Epithelial cell of esophagus (primary cell): ENCODE data around the gene LMF1.

Experiments
- DNase-seq: peaks from one replicate; pipeline ENCODE4 v3.0.0; 2010; ENCODE audit warnings: low read depth
- H3K4me3 ChIP-seq: 2 replicates; pipeline ENCODE4 v1.5.1; 2011; ENCODE audit warnings: mild to moderate bottlenecking, low read length, control low read depth
- TF ChIP-seq, protein P1 (sequence below): IDR thresholded peaks from 2 replicates; pipeline ENCODE4 v1.5.1; 2011; ENCODE audit warnings: low read depth, mild to moderate bottlenecking, low read length, control low read depth, inconsistent platforms; ENCODE audit not compliant: insufficient read depth; ENCODE audit errors: missing control alignments

Gene LMF1

GRCh38 chr16:897200-897543 is 73.6 kb downstream of the LMF1 start:
- DNase-seq = no peak
- TF ChIP-seq, protein P1, sequence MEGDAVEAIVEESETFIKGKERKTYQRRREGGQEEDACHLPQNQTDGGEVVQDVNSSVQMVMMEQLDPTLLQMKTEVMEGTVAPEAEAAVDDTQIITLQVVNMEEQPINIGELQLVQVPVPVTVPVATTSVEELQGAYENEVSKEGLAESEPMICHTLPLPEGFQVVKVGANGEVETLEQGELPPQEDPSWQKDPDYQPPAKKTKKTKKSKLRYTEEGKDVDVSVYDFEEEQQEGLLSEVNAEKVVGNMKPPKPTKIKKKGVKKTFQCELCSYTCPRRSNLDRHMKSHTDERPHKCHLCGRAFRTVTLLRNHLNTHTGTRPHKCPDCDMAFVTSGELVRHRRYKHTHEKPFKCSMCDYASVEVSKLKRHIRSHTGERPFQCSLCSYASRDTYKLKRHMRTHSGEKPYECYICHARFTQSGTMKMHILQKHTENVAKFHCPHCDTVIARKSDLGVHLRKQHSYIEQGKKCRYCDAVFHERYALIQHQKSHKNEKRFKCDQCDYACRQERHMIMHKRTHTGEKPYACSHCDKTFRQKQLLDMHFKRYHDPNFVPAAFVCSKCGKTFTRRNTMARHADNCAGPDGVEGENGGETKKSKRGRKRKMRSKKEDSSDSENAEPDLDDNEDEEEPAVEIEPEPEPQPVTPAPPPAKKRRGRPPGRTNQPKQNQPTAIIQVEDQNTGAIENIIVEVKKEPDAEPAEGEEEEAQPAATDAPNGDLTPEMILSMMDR = no peak
- no peak overlapping the region for H3K4me3 ChIP-seq

DNA sequence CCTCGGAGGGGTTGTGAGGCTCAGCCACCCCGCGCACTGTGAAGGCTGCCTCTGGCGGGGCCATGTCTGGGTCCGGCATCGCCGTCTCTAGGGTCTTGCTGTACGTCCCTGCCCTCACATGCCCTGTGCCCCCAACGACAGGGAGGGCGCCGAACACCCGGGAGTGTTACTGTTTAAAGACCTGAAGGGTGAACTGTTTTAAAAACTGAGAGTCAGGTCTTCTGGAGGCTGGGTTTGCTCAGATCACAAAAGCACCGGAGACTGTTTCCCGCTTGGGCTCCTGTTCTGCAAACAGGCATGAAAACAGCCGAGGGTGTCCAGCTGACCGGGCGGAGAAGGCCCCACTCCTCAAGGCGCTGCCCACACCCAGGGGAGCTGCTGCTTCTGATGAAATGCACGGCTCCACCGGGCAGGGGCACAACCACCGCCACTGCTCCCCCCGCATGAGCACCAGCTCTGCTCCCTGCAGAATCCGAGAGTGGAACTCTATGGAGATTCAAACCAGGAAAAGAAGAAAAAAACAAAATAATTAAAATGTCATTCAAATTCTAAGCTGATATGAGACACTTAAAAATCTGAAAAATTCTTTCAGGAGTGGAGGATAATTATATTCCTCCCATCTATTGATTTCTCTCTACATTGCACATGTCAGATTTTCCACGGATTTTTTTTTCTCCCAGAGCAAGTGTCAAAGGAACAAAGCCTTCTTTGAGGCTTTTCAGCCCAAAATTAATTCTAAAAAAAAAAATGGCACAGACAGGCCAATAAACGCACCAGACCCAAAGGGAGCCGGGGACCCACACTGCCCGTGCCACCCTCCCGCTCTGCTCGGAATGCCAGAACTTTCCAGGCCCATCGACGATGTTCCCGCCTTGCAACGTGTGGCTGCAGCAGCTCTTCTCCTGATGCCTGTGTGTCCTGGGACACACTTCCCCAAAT is 74.3 kb downstream of the LMF1 start:
- TF ChIP-seq, protein P1 = no peak
- H3K4me3 ChIP-seq = no peak overlapping the region
- no peak for DNase-seq

DNA sequence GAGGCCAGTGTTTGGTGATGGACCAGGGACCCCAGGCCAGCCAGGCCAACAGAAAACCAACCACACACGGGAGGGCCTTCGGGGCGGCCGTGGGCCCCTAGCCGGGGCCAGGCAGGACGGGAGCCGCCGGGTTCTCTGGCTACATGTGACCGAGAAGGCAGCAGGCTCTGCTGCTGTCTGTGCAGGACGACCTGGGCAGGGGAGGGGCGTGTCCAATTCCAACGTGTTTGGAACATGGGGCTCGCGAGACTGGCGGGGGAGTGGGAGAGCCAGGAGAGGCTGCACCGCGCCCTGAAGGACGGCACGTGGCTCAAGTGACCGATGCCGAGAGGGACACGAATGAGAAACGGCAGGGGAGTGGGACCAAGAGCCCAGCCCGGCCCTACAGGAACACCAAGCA is 75.4 kb downstream of the LMF1 start:
- H3K4me3 ChIP-seq = no peak overlapping the region
- TF ChIP-seq, protein P1 = no peak
- DNase-seq = no peak

DNA sequence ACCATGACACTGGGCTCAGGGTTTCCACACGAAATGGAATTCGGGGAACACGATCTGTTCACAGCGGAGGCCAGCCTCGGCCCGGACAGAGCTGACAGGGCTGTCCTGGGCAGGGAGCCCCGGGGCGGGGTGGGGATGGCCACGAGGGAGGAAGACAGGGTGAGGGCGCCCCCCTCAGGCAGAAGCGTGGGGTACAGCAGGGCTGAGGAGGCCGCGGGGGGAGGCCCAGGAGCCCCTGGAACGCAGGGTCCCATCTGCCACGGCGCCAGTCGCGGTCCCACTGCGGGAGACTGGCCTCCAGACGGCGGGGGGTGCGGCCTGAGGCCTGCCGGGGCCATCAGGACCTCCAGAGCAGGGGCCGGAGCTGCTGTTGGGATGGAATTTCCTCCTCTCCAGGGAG is 75.9 kb downstream of the LMF1 start:
- TF ChIP-seq, protein P1 = no peak
- no peak for DNase-seq
- no peak overlapping the region for H3K4me3 ChIP-seq

GRCh38 chr16:894136-894535 is 76.6 kb downstream of the LMF1 start:
- TF ChIP-seq, protein P1 = no peak
- H3K4me3 ChIP-seq = no peak overlapping the region
- DNase-seq = no peak

GRCh38 chr16:893360-893759 is 77.4 kb downstream of the LMF1 start:
- H3K4me3 ChIP-seq = no peak overlapping the region
- DNase-seq = no peak
- TF ChIP-seq, protein P1 = no peak
